ENCODE data around the gene HOTAIR. TPM values are rescaled to one million over a fixed set of nuclear protein-coding genes. Genes with fewer than 3 reads are reported as not detected.

HOTAIR gene
- total RNA-seq, 1 donor from 2014 or later: not detected

GRCh38 chr12:53955776-53956250 is 18.9 kb downstream of the HOTAIR start:
- no peak for DNase-seq

- DNase-seq: no peak
Observed at GRCh38 chr12:53955036-53955775, 19.5 kb downstream of the HOTAIR start.

GRCh38 chr12:53954694-53955035 is 20.1 kb downstream of the HOTAIR start, which contains the start of gene HOXC12:
Gene HOXC12, plus strand, starts transcription at chr12:53954903. Its CDS starts 27 bp downstream, at chr12:53954930.
- DNase-seq: no peak

GRCh38 chr12:53953831-53954693 is 20.7 kb downstream of the HOTAIR start:
- DNase-seq: no peak

- no peak for DNase-seq
Observed at GRCh38 chr12:53952871-53953734, 21.7 kb downstream of the HOTAIR start.

GRCh38 chr12:53952335-53952694 is 22.4 kb downstream of the HOTAIR start:
- DNase-seq: no peak

- DNase-seq: no peak
Observed at GRCh38 chr12:53951577-53952334, 23.0 kb downstream of the HOTAIR start.

GRCh38 chr12:53950789-53951576 is 23.8 kb downstream of the HOTAIR start:
- DNase-seq: no peak

GRCh38 chr12:53950437-53950773 is 24.3 kb downstream of the HOTAIR start:
- DNase-seq: no peak

- no peak for DNase-seq
Observed at GRCh38 chr12:53949631-53950436, 24.9 kb downstream of the HOTAIR start.

- no peak for DNase-seq
Observed at GRCh38 chr12:53948650-53949593, 25.8 kb downstream of the HOTAIR start.

GRCh38 chr12:53947743-53948142 is 27.0 kb downstream of the HOTAIR start:
- no peak for DNase-seq

- DNase-seq: no peak
Observed at GRCh38 chr12:53944907-53945847, 29.6 kb downstream of the HOTAIR start.

GRCh38 chr12:53944209-53944608 is 30.5 kb downstream of the HOTAIR start:
- no peak for DNase-seq

GRCh38 chr12:53942467-53942997 is 32.2 kb downstream of the HOTAIR start:
- DNase-seq: no peak

GRCh38 chr12:53941750-53942149 is 33.0 kb downstream of the HOTAIR start:
- no peak for DNase-seq

GRCh38 chr12:53941187-53941586 is 33.6 kb downstream of the HOTAIR start:
- no peak for DNase-seq

Measured in dermis blood vessel endothelial cell (primary cell).